H1 (cell line): Measurements from ENCODE around the gene TTK. TPM values are rescaled to one million over a fixed set of nuclear protein-coding genes. Genes with fewer than 3 reads are reported as not detected.

Experiments
- CTCF ChIA-PET: fragments of 300-600 bp; sonication (Branson Sonifier 250); formaldehyde crosslinking; loops from one replicate; lab custom pipeline; 2021; ENCODE audit not compliant: partially characterized antibody; lab: Charles Lee
- POLR2A ChIA-PET: fragments of 300-600 bp; sonication (Branson Sonifier 250); formaldehyde crosslinking; loops from one replicate; lab custom pipeline; 2021; ENCODE audit warnings: inconsistent platforms; ENCODE audit not compliant: partially characterized antibody; lab: Charles Lee
- DNase-seq, 2 experiments: peaks; one replicate each; pipeline versions ENCODE4 v3.0.0 to v3.0.0-alpha.2; 2010 to 2022; ENCODE audit warnings: low spot score in 2 of 2, low read depth in 1 of 2, mixed read lengths in 1 of 2
- FAIRE-seq: peaks from 2 replicates; lab custom pipeline; 2011; peaks lifted over from hg19 to GRCh38; lab: Jason Lieb, UNC
- H2AFZ ChIP-seq: 2 replicates; pipeline ENCODE4 v1.8.1; 2012; ENCODE audit warnings: low read length, inconsistent platforms
- H2AK5ac ChIP-seq: 2 replicates; pipeline ENCODE4 v1.6.1; 2013; ENCODE audit warnings: low read depth, low read length
- H2BK120ac ChIP-seq: replicated peaks from 2 replicates; pipeline ENCODE3; 2013; ENCODE audit warnings: low read depth, low read length, inconsistent platforms
- H2BK12ac ChIP-seq: 2 replicates; pipeline ENCODE4 v1.6.1; 2013; ENCODE audit warnings: low read depth, low read length
- H2BK15ac ChIP-seq: 2 replicates; pipeline ENCODE4 v1.6.1; 2013; ENCODE audit warnings: low read length
- H2BK20ac ChIP-seq: 2 replicates; pipeline ENCODE4 v1.6.1; 2013; ENCODE audit warnings: low read length
- H2BK5ac ChIP-seq: 2 replicates; pipeline ENCODE4 v1.6.1; 2013; ENCODE audit warnings: low read depth, low read length
- H3K14ac ChIP-seq: 2 replicates; pipeline ENCODE4 v1.6.1; 2013; ENCODE audit warnings: inconsistent platforms; ENCODE audit not compliant: insufficient read length
- H3K18ac ChIP-seq: 2 replicates; pipeline ENCODE4 v1.6.1; 2013; ENCODE audit warnings: low read length; ENCODE audit errors: extremely low read depth
- H3K23ac ChIP-seq: 2 replicates; pipeline ENCODE4 v1.6.1; 2013; ENCODE audit warnings: inconsistent platforms; ENCODE audit not compliant: insufficient read length
- H3K23me2 ChIP-seq: 2 replicates; pipeline ENCODE4 v1.6.1; 2013; ENCODE audit warnings: low read depth, low read length
- H3K27ac ChIP-seq: 2 replicates; pipeline ENCODE4 v1.6.1; 2011; ENCODE audit warnings: low read depth, low read length, inconsistent platforms
- H3K27me3 ChIP-seq, 4 experiments: replicated peaks in 1 of 4; 1 replicate in 1 of 4; 2 replicates in 3 of 4; pipeline versions ENCODE4 v1.6.1 to v1.8.1; 2011 to 2013; ENCODE audit warnings: low read length in 3 of 4, mild to moderate bottlenecking in 3 of 4, inconsistent platforms in 2 of 4, mixed read lengths in 2 of 4, moderate library complexity in 1 of 4; ENCODE audit not compliant: control insufficient read depth in 3 of 4, insufficient read depth in 3 of 4; ENCODE audit errors: extremely low read depth in 1 of 4
- H3K36me3 ChIP-seq, 4 experiments: 2 replicates each; pipeline versions ENCODE4 v1.6.1 to v1.8.1; 2011 to 2013; ENCODE audit warnings: mild to moderate bottlenecking in 4 of 4, low read length in 3 of 4, moderate library complexity in 2 of 4, control low read depth in 1 of 4, inconsistent platforms in 1 of 4; ENCODE audit not compliant: insufficient read depth in 4 of 4, control insufficient read depth in 2 of 4
- H3K4ac ChIP-seq: replicated peaks from 2 replicates; pipeline ENCODE3; 2013; ENCODE audit warnings: low read length, low read depth, mixed read lengths, inconsistent platforms; ENCODE audit not compliant: insufficient read length
- H3K4me1 ChIP-seq, 4 experiments: replicated peaks in 1 of 4; 1 replicate in 1 of 4; 2 replicates in 3 of 4; pipeline versions ENCODE4 v1.6.1 to v1.8.1; 2011 to 2013; ENCODE audit warnings: low read length in 3 of 4, inconsistent platforms in 2 of 4, mixed read lengths in 1 of 4; ENCODE audit not compliant: insufficient read depth in 4 of 4, control insufficient read depth in 3 of 4
- H3K4me2 ChIP-seq, 2 experiments: 2 replicates each; pipeline versions ENCODE4 v1.6.1 to v1.8.1; 2011 to 2013; ENCODE audit warnings: low read depth in 2 of 2, low read length in 2 of 2, control low read depth in 1 of 2, inconsistent platforms in 1 of 2, mild to moderate bottlenecking in 1 of 2; ENCODE audit not compliant: insufficient read depth in 1 of 2
- H3K4me3 ChIP-seq, 4 experiments: fragments of 200-600, 300-600 bp in 1 of 4; sonication (generic), shearing (Covaris generic), sonication (Bioruptor Twin) in 1 of 4; 2 replicates each; pipeline versions ENCODE4 v1.5.1 to v1.8.1; 2011 to 2016; ENCODE audit warnings: low read length in 4 of 4, low read depth in 3 of 4, control low read depth in 2 of 4, inconsistent platforms in 2 of 4, mild to moderate bottlenecking in 2 of 4, mixed read lengths in 1 of 4, moderate library complexity in 1 of 4; ENCODE audit not compliant: insufficient read depth in 2 of 4; ENCODE audit errors: extremely low read depth in 1 of 4
- H3K56ac ChIP-seq: replicated peaks from 2 replicates; pipeline ENCODE3; 2013; ENCODE audit warnings: low read depth, mild to moderate bottlenecking, mixed read lengths, low read length, inconsistent platforms; ENCODE audit not compliant: insufficient read length
- H3K79me1 ChIP-seq: 2 replicates; pipeline ENCODE4 v1.6.1; 2013; ENCODE audit warnings: low read depth, low read length, control low read depth
- H3K79me2 ChIP-seq, 2 experiments: 2 replicates each; pipeline versions ENCODE4 v1.6.1 to v1.8.1; 2012 to 2013; ENCODE audit warnings: low read length in 2 of 2, mild to moderate bottlenecking in 2 of 2, inconsistent platforms in 1 of 2; ENCODE audit not compliant: insufficient read depth in 2 of 2, control insufficient read depth in 1 of 2
- H3K9ac ChIP-seq, 4 experiments: replicated peaks in 1 of 4; 1 replicate in 1 of 4; 2 replicates in 3 of 4; pipeline versions ENCODE4 v1.6.1 to v1.8.1; 2011 to 2013; ENCODE audit warnings: low read depth in 3 of 4, low read length in 3 of 4, control low read depth in 2 of 4, mild to moderate bottlenecking in 2 of 4, moderate library complexity in 2 of 4, inconsistent platforms in 1 of 4; ENCODE audit errors: extremely low read depth in 1 of 4
- H3K9me3 ChIP-seq, 2 experiments: 2 replicates each; pipeline versions ENCODE4 v1.6.1 to v1.8.1; 2012 to 2013; ENCODE audit warnings: mild to moderate bottlenecking in 2 of 2, moderate library complexity in 2 of 2, control low read depth in 1 of 2, inconsistent platforms in 1 of 2, low read depth in 1 of 2, low read length in 1 of 2, mixed read lengths in 1 of 2; ENCODE audit not compliant: insufficient read depth in 2 of 2
- H4K20me1 ChIP-seq, 2 experiments: replicated peaks in 1 of 2; 2 replicates each; pipeline versions ENCODE3 to v1.8.1; 2011 to 2013; ENCODE audit warnings: inconsistent platforms in 2 of 2, low read length in 2 of 2, mild to moderate bottlenecking in 1 of 2; ENCODE audit not compliant: insufficient read depth in 2 of 2, control insufficient read depth in 1 of 2
- H4K5ac ChIP-seq: 2 replicates; pipeline ENCODE4 v1.6.1; 2013; ENCODE audit warnings: low read length, low read depth, mixed read lengths, inconsistent platforms; ENCODE audit not compliant: insufficient read length
- H4K8ac ChIP-seq: 2 replicates; pipeline ENCODE4 v1.8.0; 2013; ENCODE audit warnings: mild to moderate bottlenecking, moderate library complexity, low read length, inconsistent platforms; ENCODE audit not compliant: insufficient read depth; ENCODE audit errors: extremely low read depth
- H4K91ac ChIP-seq: replicated peaks from 2 replicates; pipeline ENCODE3; 2013; ENCODE audit warnings: low read length, mixed read lengths, inconsistent platforms; ENCODE audit not compliant: insufficient read length
- PHF8 ChIP-seq: fragments of 200-600 bp; sonication (generic); conservative IDR thresholded peaks from 2 replicates; pipeline ENCODE4 v1.7.1; 2012; ENCODE audit warnings: low read depth, mild to moderate bottlenecking, inconsistent platforms, low read length, moderate library complexity
- WGBS, 2 experiments: shearing (Covaris generic) in 1 of 2; methylation state at CpG; one replicate each; pipeline versions ENCODE4 v1.1.6 to v1.1.7; 2013 to 2015; ENCODE audit warnings: low lambda C conversion rate in 2 of 2, mixed read lengths in 2 of 2, inconsistent platforms in 1 of 2, low coverage in 1 of 2, missing lambda C conversion rate in 1 of 2; ENCODE audit not compliant: insufficient replicate concordance in 2 of 2, insufficient coverage in 1 of 2, insufficient read length in 1 of 2; ENCODE audit errors: extremely low coverage in 1 of 2, missing lambda C conversion rate in 1 of 2; 5-methylcytosine and 5-hydroxymethylcytosine counted together
- polyA plus RNA-seq, 7 experiments: library from polyadenylated mRNA; depleted of rRNA in 3 of 7; stranded (reverse) in 5 of 7; unstranded in 2 of 7; fragments of >200 nt in 5 of 7; fragments of 200-250 nt in 2 of 7; gene quantifications; 1 replicate in 5 of 7; 2 replicates in 1 of 7; 4 replicates in 1 of 7; pipeline versions ENCODE4 v1.2.1 to v1.2.3, GENCODE V29; 2011 to 2013; ENCODE audit warnings: missing spikeins in 2 of 7, mixed read lengths in 2 of 7
- total RNA-seq: library from RNA; stranded (reverse); fragmentation: NEBNext Ultra II Directional; extraction: Animal tissue kit (Norgen Biotek cat#: 25700); gene quantifications from 2 replicates; pipeline ENCODE4 v1.2.1, GENCODE V29; 2021

The TTK gene
- total and polyA plus RNA-seq, 2 of the 8 experiments (the other 6 are each of a cell fraction or from before 2014, with no cell fraction given), result 11.9 to 63.2 TPM

DNA sequence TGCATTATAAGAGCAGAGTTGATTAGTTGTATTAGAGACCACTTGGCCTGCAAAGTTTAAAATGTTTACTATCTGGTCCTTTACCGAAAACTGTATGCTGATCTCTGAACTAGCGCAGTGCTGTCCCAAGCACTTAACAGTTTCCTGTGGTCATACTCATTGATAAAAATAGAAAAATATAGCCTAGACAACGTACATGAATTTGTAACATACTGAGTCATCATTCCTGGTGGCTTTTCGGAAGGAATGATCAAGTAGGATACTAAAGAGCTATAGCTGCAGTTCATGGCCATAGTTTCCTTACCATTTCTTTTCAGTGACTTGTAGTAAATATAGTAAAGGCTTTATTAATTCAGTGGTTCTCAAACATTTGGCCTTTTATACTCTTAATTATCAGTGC is 18.4 kb downstream of the TTK start:
- Histone ChIP-seq H2BK5ac (no peak overlapping the region), H3K9ac (no peak overlapping the region), H3K27ac (no peak overlapping the region), H4K8ac (no peak overlapping the region), H3K14ac (no peak overlapping the region), H2BK12ac (no peak overlapping the region), H2AFZ (no peak overlapping the region), H3K79me1 (no peaks in the 10 kb centered on the region), H3K4me3 (no peak overlapping the region), H3K79me2 (peaks cover 0 to 4% of the 10 kb centered on the region in 2 experiments; a peak in 1 of 4 replicates), H4K5ac (no peak overlapping the region), H3K56ac (no peak overlapping the region), H4K91ac (no peak overlapping the region), H3K4ac (no peak overlapping the region), H3K18ac (no peak overlapping the region), H2BK15ac (no peak overlapping the region), H3K27me3 (no peaks in the 10 kb centered on the region), H2BK20ac (no peak overlapping the region), H3K4me2 (no peak overlapping the region), H3K4me1 (no peaks in the 10 kb centered on the region), H3K9me3 (no peaks in the 10 kb centered on the region), H3K23ac (no peak overlapping the region), H4K20me1 (no peaks in the 10 kb centered on the region), H2BK120ac (no peak overlapping the region), H3K36me3 (peaks cover 1 to 66% (median 30%) of the 10 kb centered on the region in 4 experiments; a peak in 6 of 8 replicates), H3K23me2 (no peaks in the 10 kb centered on the region), H2AK5ac (no peak overlapping the region)
- FAIRE-seq (no peak), DNase-seq (no peak)
- ChIA-PET CTCF (no interaction called here), POLR2A (no interaction called here)
- 92% methylated on average over 4 of the region's 4 CpGs; no CpG with 5 or more reads in 1 of the 2 experiments for WGBS, 2 experiments
- TF ChIP-seq PHF8, result no peak
